ENCODE data around the gene TICAM1. TPM values are rescaled to one million over a fixed set of nuclear protein-coding genes. Genes with fewer than 3 reads are reported as not detected.
A peak's percentile ranks its signal among the peaks of the same experiment; 100 is the strongest.

TICAM1 gene
- total and polyA plus RNA-seq, 2 of the 13 experiments (the other 11 are each of a cell fraction or from before 2014, with no cell fraction given): 0.33 to 0.95 TPM

DNA sequence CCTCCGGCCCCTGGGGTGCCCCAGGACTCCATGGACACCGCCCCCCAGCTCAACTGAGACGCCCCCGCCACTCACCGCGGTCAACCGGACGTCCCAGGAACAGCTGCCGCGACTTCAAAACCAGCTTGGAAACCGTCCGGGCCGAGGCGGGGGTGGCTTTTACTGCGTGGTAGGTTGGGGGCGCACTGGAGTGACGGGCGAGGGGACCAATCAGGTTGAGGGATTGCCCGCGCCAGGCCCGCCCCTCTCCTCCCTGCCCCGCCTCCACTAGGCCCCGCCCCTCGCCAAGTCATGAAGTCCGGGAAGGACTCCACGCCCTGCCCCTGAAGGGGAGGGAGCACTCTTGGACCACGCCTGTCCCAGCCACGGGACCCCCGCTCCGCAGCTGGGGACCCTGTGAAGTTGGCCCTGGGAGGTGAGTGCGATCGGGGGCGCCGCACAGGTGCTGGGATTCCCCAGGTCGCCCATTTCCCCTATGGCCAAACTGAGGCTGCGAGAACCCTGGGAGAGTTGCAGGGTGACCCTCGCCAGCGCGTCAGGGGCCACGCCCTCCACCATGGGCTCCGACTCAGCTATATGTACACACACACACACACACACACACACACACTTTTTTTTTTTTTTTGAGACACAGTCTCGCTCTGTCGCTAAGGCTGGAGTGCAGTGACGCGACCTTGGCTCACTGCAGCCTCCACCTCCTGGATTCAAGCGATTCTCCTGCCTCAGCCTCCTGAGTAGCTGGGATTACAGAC lies 36.2 kb upstream of the TICAM1 start, which contains the start of gene PLIN3 (continued):
- TF ChIP-seq, protein P1, sequence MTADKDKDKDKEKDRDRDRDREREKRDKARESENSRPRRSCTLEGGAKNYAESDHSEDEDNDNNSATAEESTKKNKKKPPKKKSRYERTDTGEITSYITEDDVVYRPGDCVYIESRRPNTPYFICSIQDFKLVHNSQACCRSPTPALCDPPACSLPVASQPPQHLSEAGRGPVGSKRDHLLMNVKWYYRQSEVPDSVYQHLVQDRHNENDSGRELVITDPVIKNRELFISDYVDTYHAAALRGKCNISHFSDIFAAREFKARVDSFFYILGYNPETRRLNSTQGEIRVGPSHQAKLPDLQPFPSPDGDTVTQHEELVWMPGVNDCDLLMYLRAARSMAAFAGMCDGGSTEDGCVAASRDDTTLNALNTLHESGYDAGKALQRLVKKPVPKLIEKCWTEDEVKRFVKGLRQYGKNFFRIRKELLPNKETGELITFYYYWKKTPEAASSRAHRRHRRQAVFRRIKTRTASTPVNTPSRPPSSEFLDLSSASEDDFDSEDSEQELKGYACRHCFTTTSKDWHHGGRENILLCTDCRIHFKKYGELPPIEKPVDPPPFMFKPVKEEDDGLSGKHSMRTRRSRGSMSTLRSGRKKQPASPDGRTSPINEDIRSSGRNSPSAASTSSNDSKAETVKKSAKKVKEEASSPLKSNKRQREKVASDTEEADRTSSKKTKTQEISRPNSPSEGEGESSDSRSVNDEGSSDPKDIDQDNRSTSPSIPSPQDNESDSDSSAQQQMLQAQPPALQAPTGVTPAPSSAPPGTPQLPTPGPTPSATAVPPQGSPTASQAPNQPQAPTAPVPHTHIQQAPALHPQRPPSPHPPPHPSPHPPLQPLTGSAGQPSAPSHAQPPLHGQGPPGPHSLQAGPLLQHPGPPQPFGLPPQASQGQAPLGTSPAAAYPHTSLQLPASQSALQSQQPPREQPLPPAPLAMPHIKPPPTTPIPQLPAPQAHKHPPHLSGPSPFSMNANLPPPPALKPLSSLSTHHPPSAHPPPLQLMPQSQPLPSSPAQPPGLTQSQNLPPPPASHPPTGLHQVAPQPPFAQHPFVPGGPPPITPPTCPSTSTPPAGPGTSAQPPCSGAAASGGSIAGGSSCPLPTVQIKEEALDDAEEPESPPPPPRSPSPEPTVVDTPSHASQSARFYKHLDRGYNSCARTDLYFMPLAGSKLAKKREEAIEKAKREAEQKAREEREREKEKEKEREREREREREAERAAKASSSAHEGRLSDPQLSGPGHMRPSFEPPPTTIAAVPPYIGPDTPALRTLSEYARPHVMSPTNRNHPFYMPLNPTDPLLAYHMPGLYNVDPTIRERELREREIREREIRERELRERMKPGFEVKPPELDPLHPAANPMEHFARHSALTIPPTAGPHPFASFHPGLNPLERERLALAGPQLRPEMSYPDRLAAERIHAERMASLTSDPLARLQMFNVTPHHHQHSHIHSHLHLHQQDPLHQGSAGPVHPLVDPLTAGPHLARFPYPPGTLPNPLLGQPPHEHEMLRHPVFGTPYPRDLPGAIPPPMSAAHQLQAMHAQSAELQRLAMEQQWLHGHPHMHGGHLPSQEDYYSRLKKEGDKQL (CRISPR knock-in tag; IDR thresholded peaks at IDR 0.05; ENCODE audit: low read depth): no peak
- TF ChIP-seq SRSF4 (IDR thresholded peaks at IDR 0.05; ENCODE audit: low read depth, low read length, poor library complexity, severe bottlenecking) (no peak), ZNF20 (CRISPR knock-in tag; IDR thresholded peaks at IDR 0.05) (no peak), ZNF879 (CRISPR knock-in tag; IDR thresholded peaks at IDR 0.05) (no peak), PPARG (CRISPR knock-in tag; conservative IDR thresholded peaks at IDR 0.05) (no peak; the same call in 1 of the 2 replicates), HINFP (CRISPR knock-in tag; IDR thresholded peaks at IDR 0.05; ENCODE audit: low read depth) (no peak), ZNF317 (CRISPR knock-in tag; IDR thresholded peaks at IDR 0.05) (0 out of 2 replicates have a peak, but pooled peaks have one; percentile 16), FOXK2 (IDR thresholded peaks at IDR 0.05) (peak; percentile 67; the same call in 1 of the 2 replicates), XRCC5 (optimal IDR thresholded peaks at IDR 0.05; ENCODE audit: low read length) (peak; percentile 34), ZSCAN31 (CRISPR knock-in tag; IDR thresholded peaks at IDR 0.05; ENCODE audit: low read depth) (no peak), SOX13 (IDR thresholded peaks at IDR 0.05) (no peak), SOX13 (CRISPR knock-in tag; conservative IDR thresholded peaks at IDR 0.05 in 1 of 2, IDR thresholded peaks at IDR 0.05 in 1 of 2) (no peak), SAP130 (CRISPR knock-in tag; IDR thresholded peaks at IDR 0.05; ENCODE audit: low read depth) (peak; percentile 67), ATAD3A (CRISPR knock-in tag; IDR thresholded peaks at IDR 0.05) (no peak), STAG1 (CRISPR knock-in tag; IDR thresholded peaks at IDR 0.05) (no peak), ZNF780A (CRISPR knock-in tag; IDR thresholded peaks at IDR 0.05) (no peak), CBX5 (CRISPR knock-in tag; IDR thresholded peaks at IDR 0.05; ENCODE audit: borderline replicate concordance) (peak; percentile 83)
- TF ChIP-seq, protein P2, sequence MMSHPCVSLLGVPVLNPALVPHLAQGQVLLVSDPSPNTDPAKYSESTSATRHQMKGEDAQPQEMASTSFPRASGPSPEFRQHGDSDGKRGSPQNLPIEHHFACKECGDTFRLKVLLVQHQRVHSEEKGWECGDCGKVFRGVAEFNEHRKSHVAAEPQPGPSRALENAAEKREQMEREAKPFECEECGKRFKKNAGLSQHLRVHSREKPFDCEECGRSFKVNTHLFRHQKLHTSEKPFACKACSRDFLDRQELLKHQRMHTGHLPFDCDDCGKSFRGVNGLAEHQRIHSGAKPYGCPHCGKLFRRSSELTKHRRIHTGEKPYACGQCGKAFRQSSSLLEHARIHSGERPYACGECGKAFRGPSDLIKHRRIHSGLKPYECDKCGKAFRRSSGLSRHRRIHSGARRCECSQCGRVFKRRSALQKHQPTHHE (CRISPR knock-in tag; IDR thresholded peaks at IDR 0.05; ENCODE audit: borderline replicate concordance): peak; percentile 67; the same call in 1 of the 2 replicates
- TF ChIP-seq, protein P3, sequence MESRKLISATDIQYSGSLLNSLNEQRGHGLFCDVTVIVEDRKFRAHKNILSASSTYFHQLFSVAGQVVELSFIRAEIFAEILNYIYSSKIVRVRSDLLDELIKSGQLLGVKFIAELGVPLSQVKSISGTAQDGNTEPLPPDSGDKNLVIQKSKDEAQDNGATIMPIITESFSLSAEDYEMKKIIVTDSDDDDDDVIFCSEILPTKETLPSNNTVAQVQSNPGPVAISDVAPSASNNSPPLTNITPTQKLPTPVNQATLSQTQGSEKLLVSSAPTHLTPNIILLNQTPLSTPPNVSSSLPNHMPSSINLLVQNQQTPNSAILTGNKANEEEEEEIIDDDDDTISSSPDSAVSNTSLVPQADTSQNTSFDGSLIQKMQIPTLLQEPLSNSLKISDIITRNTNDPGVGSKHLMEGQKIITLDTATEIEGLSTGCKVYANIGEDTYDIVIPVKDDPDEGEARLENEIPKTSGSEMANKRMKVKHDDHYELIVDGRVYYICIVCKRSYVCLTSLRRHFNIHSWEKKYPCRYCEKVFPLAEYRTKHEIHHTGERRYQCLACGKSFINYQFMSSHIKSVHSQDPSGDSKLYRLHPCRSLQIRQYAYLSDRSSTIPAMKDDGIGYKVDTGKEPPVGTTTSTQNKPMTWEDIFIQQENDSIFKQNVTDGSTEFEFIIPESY (CRISPR knock-in tag; IDR thresholded peaks at IDR 0.05): no peak

All from HepG2 (cell line).